Keratinocyte (primary cell): ENCODE measurements around the gene WDR7.

Experiments
- CTCF ChIP-seq, 3 experiments: IDR thresholded peaks in 1 of 3; conservative IDR thresholded peaks in 1 of 3; optimal IDR thresholded peaks in 1 of 3; 2 replicates in 2 of 3; 3 replicates in 1 of 3; pipeline versions ENCODE3 to v1.5.1; 2011; ENCODE audit warnings: low read length in 3 of 3, mild to moderate bottlenecking in 3 of 3, moderate library complexity in 2 of 3, control low read depth in 1 of 3, inconsistent platforms in 1 of 3; ENCODE audit not compliant: insufficient read depth in 2 of 3; ENCODE audit errors: extremely low read depth in 1 of 3
- EZH2 ChIP-seq: IDR thresholded peaks from one replicate; pipeline ENCODE4 v1.6.1; 2012; ENCODE audit warnings: inconsistent platforms, mild to moderate bottlenecking, low read length, moderate library complexity

DNA sequence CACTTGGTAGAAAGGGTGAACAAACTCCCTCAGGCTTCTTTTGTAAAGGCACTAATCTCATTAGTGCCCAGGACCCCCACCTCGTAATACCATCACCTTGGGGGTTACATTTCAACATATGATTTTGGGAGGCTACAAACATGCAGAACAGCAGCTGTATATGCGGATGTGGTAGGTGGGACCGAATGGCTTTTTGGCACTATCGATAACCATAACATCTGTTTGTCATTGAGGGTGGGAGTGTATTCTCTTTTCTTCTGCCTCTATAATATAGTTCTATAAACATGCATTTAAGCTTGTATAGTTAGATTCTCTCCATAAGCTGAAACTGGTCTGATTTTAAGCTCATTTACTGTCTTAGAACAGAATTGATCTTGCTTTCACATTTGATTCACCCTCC lies 256.6 kb downstream of the WDR7 start:
- TF ChIP-seq CTCF (optimal IDR thresholded peaks at IDR 0.05 in 1 of 3, IDR thresholded peaks at IDR 0.05 in 1 of 3, conservative IDR thresholded peaks at IDR 0.05 in 1 of 3; ENCODE audit: extremely low read depth in 1 of 3, insufficient read depth in 2 of 3, low read length in 3 of 3): no peak
- no peak for TF ChIP-seq EZH2
